Type B pancreatic cell (in vitro differentiated cells): Measurements from ENCODE around the gene TSPAN5. TPM values are rescaled to one million over a fixed set of nuclear protein-coding genes. Genes with fewer than 3 reads are reported as not detected.
"Not testable (repeated sequence)": the region's sequence is repeated elsewhere in the genome, so short reads cannot be mapped to it uniquely, and the experiment has no call there.

Experiments used
- DNase-seq: peaks from one replicate; pipeline ENCODE4 v3.0.0; 2021; ENCODE audit warnings: mixed read lengths; ENCODE audit not compliant: unreplicated experiment; ENCODE audit errors: extremely low spot score
- H3K27ac Mint-ChIP-seq: 2 replicates; pipeline ENCODE4 v1.8.0; 2021; ENCODE audit warnings: mild to moderate bottlenecking, mixed read lengths
- H3K27me3 Mint-ChIP-seq: 2 replicates; pipeline ENCODE4 v1.8.0; 2021; ENCODE audit warnings: mixed read lengths
- H3K36me3 Mint-ChIP-seq: 2 replicates; pipeline ENCODE4 v1.8.0; 2021; ENCODE audit warnings: mixed read lengths
- H3K4me1 Mint-ChIP-seq: one replicate; pipeline ENCODE4 v1.8.0; 2021; ENCODE audit warnings: mixed read lengths; ENCODE audit not compliant: unreplicated experiment
- H3K4me3 Mint-ChIP-seq: 2 replicates; pipeline ENCODE4 v1.8.0; 2021; ENCODE audit warnings: mild to moderate bottlenecking, mixed read lengths
- H3K9me3 Mint-ChIP-seq: 2 replicates; pipeline ENCODE4 v1.8.0; 2021; ENCODE audit warnings: mixed read lengths
- total RNA-seq: library from RNA; stranded (reverse); gene quantifications from 2 replicates; pipeline ENCODE4 v1.2.1, GENCODE V29; 2021; ENCODE audit warnings: low replicate concordance
- TF ChIP-seq, protein P1 (sequence below): fragments of 200-600 bp; sonication (generic); conservative IDR thresholded peaks from 2 replicates; pipeline ENCODE4 v1.5.0; 2021; ENCODE audit warnings: antibody characterized with exemption, mild to moderate bottlenecking

TSPAN5 gene
- total RNA-seq, 1 donor from 2014 or later: 26.9 TPM

GRCh38 chr4:98539299-98539698, 119.1 kb downstream of the TSPAN5 start:
- Mint-ChIP-seq H3K27me3 (no peaks in the 10 kb centered on the region), H3K4me1 (no peaks in the 10 kb centered on the region), H3K4me3 (no peak overlapping the region), H3K36me3 (peaks cover 4% of the 10 kb centered on the region), H3K27ac (no peak overlapping the region), H3K9me3 (peaks cover 5% of the 10 kb centered on the region)
- DNase-seq: no peak
- TF ChIP-seq, protein P1, sequence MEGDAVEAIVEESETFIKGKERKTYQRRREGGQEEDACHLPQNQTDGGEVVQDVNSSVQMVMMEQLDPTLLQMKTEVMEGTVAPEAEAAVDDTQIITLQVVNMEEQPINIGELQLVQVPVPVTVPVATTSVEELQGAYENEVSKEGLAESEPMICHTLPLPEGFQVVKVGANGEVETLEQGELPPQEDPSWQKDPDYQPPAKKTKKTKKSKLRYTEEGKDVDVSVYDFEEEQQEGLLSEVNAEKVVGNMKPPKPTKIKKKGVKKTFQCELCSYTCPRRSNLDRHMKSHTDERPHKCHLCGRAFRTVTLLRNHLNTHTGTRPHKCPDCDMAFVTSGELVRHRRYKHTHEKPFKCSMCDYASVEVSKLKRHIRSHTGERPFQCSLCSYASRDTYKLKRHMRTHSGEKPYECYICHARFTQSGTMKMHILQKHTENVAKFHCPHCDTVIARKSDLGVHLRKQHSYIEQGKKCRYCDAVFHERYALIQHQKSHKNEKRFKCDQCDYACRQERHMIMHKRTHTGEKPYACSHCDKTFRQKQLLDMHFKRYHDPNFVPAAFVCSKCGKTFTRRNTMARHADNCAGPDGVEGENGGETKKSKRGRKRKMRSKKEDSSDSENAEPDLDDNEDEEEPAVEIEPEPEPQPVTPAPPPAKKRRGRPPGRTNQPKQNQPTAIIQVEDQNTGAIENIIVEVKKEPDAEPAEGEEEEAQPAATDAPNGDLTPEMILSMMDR: no peak

GRCh38 chr4:98536631-98537030, 121.8 kb downstream of the TSPAN5 start:
- no peaks in the 10 kb centered on the region for H3K27me3 Mint-ChIP-seq
- peaks cover 4% of the 10 kb centered on the region for H3K36me3 Mint-ChIP-seq
- DNase-seq: no peak
- no peak overlapping the region for H3K27ac Mint-ChIP-seq
- peaks cover 5% of the 10 kb centered on the region for H3K9me3 Mint-ChIP-seq
- TF ChIP-seq, protein P1: no peak
- no peak overlapping the region for H3K4me3 Mint-ChIP-seq
- H3K4me1 Mint-ChIP-seq: no peaks in the 10 kb centered on the region

- not testable (repeated sequence) for H3K4me3 Mint-ChIP-seq, DNase-seq, H3K36me3 Mint-ChIP-seq, H3K27ac Mint-ChIP-seq, H3K27me3 Mint-ChIP-seq, H3K9me3 Mint-ChIP-seq, H3K4me1 Mint-ChIP-seq
Observed at GRCh38 chr4:98534146-98534545, 124.3 kb downstream of the TSPAN5 start.

GRCh38 chr4:98530572-98530971, 127.8 kb downstream of the TSPAN5 start:
- no peak overlapping the region for H3K27ac Mint-ChIP-seq
- peaks cover 2% of the 10 kb centered on the region for H3K36me3 Mint-ChIP-seq
- H3K4me1 Mint-ChIP-seq: no peaks in the 10 kb centered on the region
- peaks cover 2% of the 10 kb centered on the region for H3K9me3 Mint-ChIP-seq
- H3K27me3 Mint-ChIP-seq: no peaks in the 10 kb centered on the region
- TF ChIP-seq, protein P1: no peak
- DNase-seq: no peak
- H3K4me3 Mint-ChIP-seq: no peak overlapping the region

DNA sequence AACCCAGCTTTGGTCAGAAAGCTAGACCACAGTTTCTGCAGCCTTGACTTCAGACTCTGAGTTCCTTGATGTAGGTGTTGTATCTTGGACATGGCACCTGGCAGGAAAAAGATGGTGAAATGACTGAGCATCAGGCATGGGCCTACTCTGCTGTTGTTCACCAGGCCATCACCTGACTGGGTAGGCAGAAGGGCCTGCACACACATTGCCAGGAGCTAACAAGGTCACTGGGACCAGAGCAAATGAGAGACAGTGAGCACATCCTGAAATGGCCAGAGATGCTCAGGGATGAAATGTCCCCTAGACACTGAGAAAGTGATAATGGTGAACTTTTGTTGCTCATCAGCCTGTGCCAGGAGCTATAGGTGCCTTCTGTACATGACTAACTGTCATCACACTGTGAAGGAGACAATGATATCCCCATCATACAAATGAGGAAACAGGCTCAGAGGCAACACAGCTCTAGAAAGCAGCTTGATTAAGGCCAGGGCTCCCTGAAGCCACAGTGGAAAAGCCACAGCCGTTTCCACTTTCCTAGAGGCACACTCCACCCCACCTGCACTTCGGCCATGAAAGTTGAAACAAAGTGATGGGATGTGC, 128.3 kb downstream of the TSPAN5 start:
- Mint-ChIP-seq H3K4me1 (no peaks in the 10 kb centered on the region), H3K4me3 (no peak overlapping the region), H3K36me3 (no peaks in the 10 kb centered on the region), H3K27me3 (no peaks in the 10 kb centered on the region), H3K27ac (no peak overlapping the region), H3K9me3 (no peaks in the 10 kb centered on the region)
- DNase-seq: no peak
- TF ChIP-seq, protein P1: no peak

GRCh38 chr4:98528882-98529281, 129.5 kb downstream of the TSPAN5 start:
- TF ChIP-seq, protein P1: no peak

More at GRCh38 chr4:98528882-98529281, 129.5 kb downstream of the TSPAN5 start:
- Mint-ChIP-seq H3K4me1 (peaks cover 6% of the 10 kb centered on the region), H3K27me3 (no peaks in the 10 kb centered on the region), H3K36me3 (no peaks in the 10 kb centered on the region), H3K9me3 (no peaks in the 10 kb centered on the region), H3K4me3 (no peak overlapping the region), H3K27ac (no peak overlapping the region)
- no peak for DNase-seq
